Fibroblast of lung (primary cell): ENCODE data around the gene CMTM4.
A peak's percentile ranks its signal among the peaks of the same experiment; 100 is the strongest.

Experiments used
- EZH2 ChIP-seq: IDR thresholded peaks from 2 replicates; pipeline ENCODE4 v1.5.1; 2012; ENCODE audit warnings: low read length, control low read depth, mild to moderate bottlenecking; ENCODE audit errors: missing control alignments
- TF ChIP-seq, protein P1 (sequence below), 2 donors: IDR thresholded peaks in 1 of 2; conservative IDR thresholded peaks in 1 of 2; 1 replicate in 1 of 2; 2 replicates in 1 of 2; pipeline ENCODE4 v1.5.1; 2011 to 2012; ENCODE audit warnings: low read length in 2 of 2, control low read depth in 1 of 2, inconsistent platforms in 1 of 2, low read depth in 1 of 2, mild to moderate bottlenecking in 1 of 2

DNA sequence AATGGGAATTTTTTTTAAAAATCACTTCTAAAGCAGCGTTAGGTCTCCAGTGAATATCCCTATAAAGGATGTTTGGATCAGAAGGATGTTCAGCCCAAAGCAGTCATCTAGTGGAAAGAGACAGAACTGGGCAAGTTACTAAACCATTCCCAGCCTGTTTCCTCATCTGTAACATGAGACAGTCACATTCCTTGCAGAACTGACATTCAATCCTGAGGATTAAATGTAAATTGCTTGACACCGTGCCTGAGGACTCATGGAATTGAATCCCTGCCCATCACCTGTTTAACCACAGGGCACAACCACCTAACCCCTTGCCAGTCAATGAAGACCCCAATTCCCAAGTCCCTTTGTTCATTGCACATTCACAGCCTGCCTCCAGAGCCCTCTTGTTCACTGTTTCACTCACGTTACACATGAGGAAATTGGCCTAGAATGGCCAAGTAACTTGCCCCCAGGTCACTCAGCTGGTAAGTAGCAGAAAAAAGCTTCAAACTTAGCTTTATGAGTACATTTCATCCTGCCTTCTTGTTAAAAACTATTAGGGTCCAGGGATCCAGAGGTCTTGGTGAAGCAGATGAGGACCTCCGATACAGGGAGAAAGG is 115.8 kb downstream of the CMTM4 start:
- TF ChIP-seq, protein P1, sequence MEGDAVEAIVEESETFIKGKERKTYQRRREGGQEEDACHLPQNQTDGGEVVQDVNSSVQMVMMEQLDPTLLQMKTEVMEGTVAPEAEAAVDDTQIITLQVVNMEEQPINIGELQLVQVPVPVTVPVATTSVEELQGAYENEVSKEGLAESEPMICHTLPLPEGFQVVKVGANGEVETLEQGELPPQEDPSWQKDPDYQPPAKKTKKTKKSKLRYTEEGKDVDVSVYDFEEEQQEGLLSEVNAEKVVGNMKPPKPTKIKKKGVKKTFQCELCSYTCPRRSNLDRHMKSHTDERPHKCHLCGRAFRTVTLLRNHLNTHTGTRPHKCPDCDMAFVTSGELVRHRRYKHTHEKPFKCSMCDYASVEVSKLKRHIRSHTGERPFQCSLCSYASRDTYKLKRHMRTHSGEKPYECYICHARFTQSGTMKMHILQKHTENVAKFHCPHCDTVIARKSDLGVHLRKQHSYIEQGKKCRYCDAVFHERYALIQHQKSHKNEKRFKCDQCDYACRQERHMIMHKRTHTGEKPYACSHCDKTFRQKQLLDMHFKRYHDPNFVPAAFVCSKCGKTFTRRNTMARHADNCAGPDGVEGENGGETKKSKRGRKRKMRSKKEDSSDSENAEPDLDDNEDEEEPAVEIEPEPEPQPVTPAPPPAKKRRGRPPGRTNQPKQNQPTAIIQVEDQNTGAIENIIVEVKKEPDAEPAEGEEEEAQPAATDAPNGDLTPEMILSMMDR (conservative IDR thresholded peaks at IDR 0.05 in 1 of 2, IDR thresholded peaks at IDR 0.05 in 1 of 2; ENCODE audit: low read depth in 1 of 2, low read length in 2 of 2), result peak in 1 of 2 donors; percentile 52
- no peak for TF ChIP-seq EZH2
